ENCODE measurements around the gene SIAH2. TPM values are rescaled to one million over a fixed set of nuclear protein-coding genes. Genes with fewer than 3 reads are reported as not detected.

The SIAH2 gene
- total RNA-seq, 2 donors from 2014 or later: 15.6 to 19.2 TPM

DNA sequence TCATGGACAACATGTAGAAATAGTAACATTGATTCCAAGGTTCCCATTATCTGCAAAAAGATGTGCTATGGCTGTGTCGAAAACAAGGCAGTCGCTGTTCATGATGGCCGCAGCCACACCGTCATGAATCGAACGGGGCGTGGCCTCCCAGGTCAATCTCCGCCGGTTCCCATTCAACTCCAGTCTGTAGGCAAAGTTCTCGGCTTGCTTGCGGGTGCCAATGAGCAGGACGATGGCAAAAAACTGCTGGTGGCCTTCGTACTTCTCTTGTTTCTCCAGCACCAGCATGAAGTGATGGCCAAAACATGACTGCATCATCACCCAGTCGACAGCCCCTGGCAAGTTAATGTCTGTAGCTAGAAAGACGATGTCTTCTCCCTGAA is 20.8 kb downstream of the SIAH2 start:
- no peak for DNase-seq
- no peak overlapping the region for H3K4me3 ChIP-seq (ENCODE audit: low read length)
- Mint-ChIP-seq H3K9me3 (no peaks in the 10 kb centered on the region), H3K27me3 (ENCODE audit: insufficient read depth) (no peaks in the 10 kb centered on the region), H3K27ac (no peak overlapping the region), H3K4me1 (peaks cover 38% of the 10 kb centered on the region), H3K4me3 (no peak overlapping the region), H3K36me3 (ENCODE audit: low read depth) (peaks cover 20% of the 10 kb centered on the region)
- no peak overlapping the region for H3K9ac ChIP-seq (ENCODE audit: extremely low read depth, low read length, poor library complexity, severe bottlenecking)
- TF ChIP-seq, protein P1, sequence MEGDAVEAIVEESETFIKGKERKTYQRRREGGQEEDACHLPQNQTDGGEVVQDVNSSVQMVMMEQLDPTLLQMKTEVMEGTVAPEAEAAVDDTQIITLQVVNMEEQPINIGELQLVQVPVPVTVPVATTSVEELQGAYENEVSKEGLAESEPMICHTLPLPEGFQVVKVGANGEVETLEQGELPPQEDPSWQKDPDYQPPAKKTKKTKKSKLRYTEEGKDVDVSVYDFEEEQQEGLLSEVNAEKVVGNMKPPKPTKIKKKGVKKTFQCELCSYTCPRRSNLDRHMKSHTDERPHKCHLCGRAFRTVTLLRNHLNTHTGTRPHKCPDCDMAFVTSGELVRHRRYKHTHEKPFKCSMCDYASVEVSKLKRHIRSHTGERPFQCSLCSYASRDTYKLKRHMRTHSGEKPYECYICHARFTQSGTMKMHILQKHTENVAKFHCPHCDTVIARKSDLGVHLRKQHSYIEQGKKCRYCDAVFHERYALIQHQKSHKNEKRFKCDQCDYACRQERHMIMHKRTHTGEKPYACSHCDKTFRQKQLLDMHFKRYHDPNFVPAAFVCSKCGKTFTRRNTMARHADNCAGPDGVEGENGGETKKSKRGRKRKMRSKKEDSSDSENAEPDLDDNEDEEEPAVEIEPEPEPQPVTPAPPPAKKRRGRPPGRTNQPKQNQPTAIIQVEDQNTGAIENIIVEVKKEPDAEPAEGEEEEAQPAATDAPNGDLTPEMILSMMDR (conservative IDR thresholded peaks at IDR 0.05): no peak
- peaks cover 7% of the 10 kb centered on the region for H3K36me3 ChIP-seq (ENCODE audit: control insufficient read depth, insufficient read depth, low read length)
- H3K27ac ChIP-seq (ENCODE audit: low read depth, low read length): no peak overlapping the region
- 93 to 95% methylated on average over 13 to 15 of the region's 15 CpGs for WGBS, 2 experiments (ENCODE audit: insufficient coverage in 1 of 2, insufficient read length in 1 of 2)
- no peaks in the 10 kb centered on the region for H3K27me3 ChIP-seq (ENCODE audit: control insufficient read depth, insufficient read depth, low read length, poor library complexity, severe bottlenecking)
- H3K4me1 ChIP-seq (ENCODE audit: control insufficient read depth, insufficient read depth, low read length): peaks cover 19% of the 10 kb centered on the region
- no peaks in the 10 kb centered on the region for H3K9me3 ChIP-seq (ENCODE audit: control insufficient read depth, low read length)

DNA sequence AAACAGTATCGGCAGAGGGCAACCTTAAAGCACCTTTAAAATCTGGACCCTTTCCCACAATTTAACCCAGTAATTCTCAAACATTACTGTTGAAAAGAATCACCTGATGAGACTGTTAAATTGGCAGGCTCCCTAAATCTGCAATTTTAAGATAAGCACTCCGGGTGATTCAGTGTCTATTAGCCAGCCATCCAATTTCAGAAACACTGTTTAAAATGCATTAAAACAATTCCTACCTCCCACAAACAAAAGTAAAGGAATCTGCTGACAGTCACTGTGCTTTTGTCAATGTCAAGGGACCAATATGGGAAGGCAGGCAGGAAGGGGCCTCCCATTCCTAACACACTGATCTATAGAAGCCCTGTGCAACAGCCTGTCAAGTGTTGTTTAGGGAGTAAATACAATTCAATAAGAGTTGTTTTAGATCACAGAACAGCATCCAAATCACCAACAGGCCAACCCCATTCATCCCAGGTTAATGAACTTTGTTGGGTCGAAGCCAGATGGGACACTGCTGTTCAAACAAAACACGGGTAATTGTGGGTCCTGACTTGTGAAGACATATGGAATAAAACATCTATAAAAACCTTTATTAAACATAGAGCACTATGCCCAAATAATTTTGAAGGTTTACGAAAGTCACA is 21.4 kb downstream of the SIAH2 start:
- Histone ChIP-seq H3K9ac (ENCODE audit: extremely low read depth, low read length, poor library complexity, severe bottlenecking) (no peak overlapping the region), H3K27ac (ENCODE audit: low read depth, low read length) (no peak overlapping the region), H3K9me3 (ENCODE audit: control insufficient read depth, low read length) (no peaks in the 10 kb centered on the region), H3K36me3 (ENCODE audit: control insufficient read depth, insufficient read depth, low read length) (peaks cover 7% of the 10 kb centered on the region), H3K27me3 (ENCODE audit: control insufficient read depth, insufficient read depth, low read length, poor library complexity, severe bottlenecking) (no peaks in the 10 kb centered on the region), H3K4me1 (ENCODE audit: control insufficient read depth, insufficient read depth, low read length) (peaks cover 20% of the 10 kb centered on the region), H3K4me3 (ENCODE audit: low read length) (no peak overlapping the region)
- TF ChIP-seq, protein P1 (conservative IDR thresholded peaks at IDR 0.05): no peak
- no peak overlapping the region for H3K4me3 Mint-ChIP-seq
- 86 to 93% methylated on average over 2 to 5 of the region's 5 CpGs for WGBS, 2 experiments (ENCODE audit: insufficient coverage in 1 of 2, insufficient read length in 1 of 2)
- peaks cover 41% of the 10 kb centered on the region for H3K4me1 Mint-ChIP-seq
- H3K27ac Mint-ChIP-seq: no peak overlapping the region
- H3K9me3 Mint-ChIP-seq: no peaks in the 10 kb centered on the region
- DNase-seq: no peak
- H3K27me3 Mint-ChIP-seq (ENCODE audit: insufficient read depth): no peaks in the 10 kb centered on the region
- H3K36me3 Mint-ChIP-seq (ENCODE audit: low read depth): peaks cover 20% of the 10 kb centered on the region

DNA sequence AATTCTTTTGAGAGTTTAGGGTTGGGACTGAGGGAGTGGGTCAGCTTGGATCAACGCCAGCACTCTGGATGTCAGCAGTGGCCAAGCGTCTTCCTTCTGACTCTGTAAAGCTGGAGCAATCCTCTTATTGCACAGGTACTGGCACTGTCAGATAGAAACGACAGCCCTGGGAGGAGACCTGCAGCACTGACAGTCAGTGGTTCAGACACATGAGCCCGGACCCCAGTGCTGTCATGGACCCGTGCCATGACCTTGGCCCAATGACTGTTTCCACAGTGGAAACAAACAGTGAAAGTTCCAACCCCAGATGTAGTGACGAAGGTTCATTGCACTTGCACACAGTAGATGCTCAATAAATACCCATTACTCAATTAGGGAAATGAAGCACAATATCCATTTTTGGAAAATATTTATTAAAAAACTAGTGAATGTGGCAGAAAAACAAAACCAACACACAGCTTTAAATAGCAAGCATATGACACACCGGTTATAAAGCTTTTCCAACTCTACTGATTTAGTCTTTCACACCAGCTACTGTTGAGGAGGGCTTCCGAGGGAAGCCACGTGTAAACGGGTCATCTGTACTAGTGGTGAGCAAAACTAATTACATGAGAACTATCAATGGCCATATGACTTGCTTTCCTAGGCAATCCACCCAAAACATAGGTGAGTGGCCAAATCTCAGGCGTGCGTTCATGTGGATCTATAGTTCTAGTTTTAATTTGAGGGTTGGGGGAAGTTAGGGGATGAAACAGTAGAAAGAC is 22.1 kb downstream of the SIAH2 start:
- H3K4me3 ChIP-seq (ENCODE audit: low read length): no peak overlapping the region
- peaks cover 20% of the 10 kb centered on the region for H3K36me3 Mint-ChIP-seq (ENCODE audit: low read depth)
- no peaks in the 10 kb centered on the region for H3K9me3 Mint-ChIP-seq
- no peaks in the 10 kb centered on the region for H3K9me3 ChIP-seq (ENCODE audit: control insufficient read depth, low read length)
- H3K27ac Mint-ChIP-seq: no peak overlapping the region
- peaks cover 25% of the 10 kb centered on the region for H3K4me1 ChIP-seq (ENCODE audit: control insufficient read depth, insufficient read depth, low read length)
- peaks cover 7% of the 10 kb centered on the region for H3K36me3 ChIP-seq (ENCODE audit: control insufficient read depth, insufficient read depth, low read length)
- no peak overlapping the region for H3K27ac ChIP-seq (ENCODE audit: low read depth, low read length)
- peaks cover 48% of the 10 kb centered on the region for H3K4me1 Mint-ChIP-seq
- 95% methylated on average over 7 to 12 of the region's 12 CpGs for WGBS, 2 experiments (ENCODE audit: insufficient coverage in 1 of 2, insufficient read length in 1 of 2)
- TF ChIP-seq, protein P1 (conservative IDR thresholded peaks at IDR 0.05): no peak
- H3K9ac ChIP-seq (ENCODE audit: extremely low read depth, low read length, poor library complexity, severe bottlenecking): no peak overlapping the region
- no peak overlapping the region for H3K4me3 Mint-ChIP-seq
- no peak for DNase-seq
- peaks cover 3% of the 10 kb centered on the region for H3K27me3 Mint-ChIP-seq (ENCODE audit: insufficient read depth)
- no peaks in the 10 kb centered on the region for H3K27me3 ChIP-seq (ENCODE audit: control insufficient read depth, insufficient read depth, low read length, poor library complexity, severe bottlenecking)

All from endodermal cell (in vitro differentiated cells).